Measurements from ENCODE around the gene IL17RE. TPM values are rescaled to one million over a fixed set of nuclear protein-coding genes. Genes with fewer than 3 reads are reported as not detected.
A peak's percentile ranks its signal among the peaks of the same experiment; 100 is the strongest.

The IL17RE gene
- total and polyA plus RNA-seq, 2 of the 13 experiments (the other 11 are each of a cell fraction or from before 2014, with no cell fraction given) = 14.5 to 24.1 TPM

DNA sequence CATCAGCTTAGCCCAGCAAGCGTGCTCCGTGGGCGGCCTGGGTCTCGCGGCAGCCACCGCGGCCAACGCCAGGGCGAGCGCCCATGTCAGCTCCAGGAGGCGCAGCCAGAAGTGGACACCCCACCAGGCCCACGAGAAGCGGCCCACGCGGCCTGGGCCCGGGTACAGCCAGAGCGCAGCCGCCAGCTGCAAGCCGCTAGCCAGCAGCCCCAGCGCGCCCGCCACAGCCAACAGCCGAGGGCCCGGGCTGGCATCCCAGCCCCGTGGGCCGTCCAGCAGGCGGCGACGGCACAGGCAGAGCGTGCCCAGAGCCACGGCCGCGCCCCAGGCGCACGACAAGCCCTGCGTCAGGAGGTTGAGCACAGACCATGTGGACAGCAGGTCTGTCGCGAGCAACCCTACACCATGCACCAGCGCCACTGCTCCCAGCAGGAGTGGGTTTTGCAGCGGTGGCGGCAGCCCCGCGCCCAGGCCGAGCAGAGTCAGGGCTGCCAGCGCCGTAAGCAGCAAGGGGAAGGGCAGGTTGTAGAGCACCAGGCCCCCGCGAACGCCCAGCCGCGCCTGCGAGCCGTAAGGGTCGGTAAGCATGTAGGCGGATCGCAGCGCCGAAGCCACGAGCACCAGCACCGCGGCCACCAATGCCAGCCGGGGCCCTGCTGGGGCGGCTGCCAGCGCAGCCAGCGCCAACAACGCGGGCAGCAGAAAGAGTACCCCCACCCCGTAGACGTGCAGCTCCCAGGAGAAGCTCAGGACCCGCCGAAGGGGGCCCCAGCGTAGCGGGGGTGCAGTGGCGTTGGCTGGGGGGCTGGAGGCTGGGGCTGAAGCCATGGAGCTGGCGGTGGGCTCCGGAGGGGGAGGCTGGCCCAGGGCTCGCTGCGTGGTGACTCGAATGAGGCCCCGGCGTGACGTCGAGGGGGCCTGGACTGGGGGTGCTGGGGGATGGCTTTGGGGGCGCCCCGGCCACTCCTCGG is 44.7 kb downstream of the IL17RE start (continued):
- TF ChIP-seq, protein P1, sequence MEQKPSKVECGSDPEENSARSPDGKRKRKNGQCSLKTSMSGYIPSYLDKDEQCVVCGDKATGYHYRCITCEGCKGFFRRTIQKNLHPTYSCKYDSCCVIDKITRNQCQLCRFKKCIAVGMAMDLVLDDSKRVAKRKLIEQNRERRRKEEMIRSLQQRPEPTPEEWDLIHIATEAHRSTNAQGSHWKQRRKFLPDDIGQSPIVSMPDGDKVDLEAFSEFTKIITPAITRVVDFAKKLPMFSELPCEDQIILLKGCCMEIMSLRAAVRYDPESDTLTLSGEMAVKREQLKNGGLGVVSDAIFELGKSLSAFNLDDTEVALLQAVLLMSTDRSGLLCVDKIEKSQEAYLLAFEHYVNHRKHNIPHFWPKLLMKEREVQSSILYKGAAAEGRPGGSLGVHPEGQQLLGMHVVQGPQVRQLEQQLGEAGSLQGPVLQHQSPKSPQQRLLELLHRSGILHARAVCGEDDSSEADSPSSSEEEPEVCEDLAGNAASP (CRISPR knock-in tag; IDR thresholded peaks at IDR 0.05; ENCODE audit: borderline replicate concordance) = no peak
- TF ChIP-seq ZBTB1 (CRISPR knock-in tag; IDR thresholded peaks at IDR 0.05; ENCODE audit: borderline replicate concordance) = no peak
- TF ChIP-seq, protein P2, sequence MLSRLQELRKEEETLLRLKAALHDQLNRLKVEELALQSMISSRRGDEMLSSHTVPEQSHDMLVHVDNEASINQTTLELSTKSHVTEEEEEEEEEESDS (CRISPR knock-in tag; IDR thresholded peaks at IDR 0.05; ENCODE audit: borderline replicate concordance) = no peak
- peak; percentile 75 for TF ChIP-seq SALL1 (CRISPR knock-in tag; IDR thresholded peaks at IDR 0.05)
- peak; percentile 80; the same call in 1 of the 2 replicates for TF ChIP-seq NCOA1 (CRISPR knock-in tag; IDR thresholded peaks at IDR 0.05)
- TF ChIP-seq ZNF792 (CRISPR knock-in tag; IDR thresholded peaks at IDR 0.05) = peak; percentile 66
- TF ChIP-seq EHMT2 (IDR thresholded peaks at IDR 0.05; ENCODE audit: borderline replicate concordance, low read depth, low read length) = no peak
- TF ChIP-seq, protein P3, sequence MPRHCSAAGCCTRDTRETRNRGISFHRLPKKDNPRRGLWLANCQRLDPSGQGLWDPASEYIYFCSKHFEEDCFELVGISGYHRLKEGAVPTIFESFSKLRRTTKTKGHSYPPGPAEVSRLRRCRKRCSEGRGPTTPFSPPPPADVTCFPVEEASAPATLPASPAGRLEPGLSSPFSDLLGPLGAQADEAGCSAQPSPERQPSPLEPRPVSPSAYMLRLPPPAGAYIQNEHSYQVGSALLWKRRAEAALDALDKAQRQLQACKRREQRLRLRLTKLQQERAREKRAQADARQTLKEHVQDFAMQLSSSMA (CRISPR knock-in tag; IDR thresholded peaks at IDR 0.05) = no peak
- TF ChIP-seq AGO1 (IDR thresholded peaks at IDR 0.05; ENCODE audit: low read depth, low read length, poor library complexity, severe bottlenecking) = no peak
- TF ChIP-seq, protein P4, sequence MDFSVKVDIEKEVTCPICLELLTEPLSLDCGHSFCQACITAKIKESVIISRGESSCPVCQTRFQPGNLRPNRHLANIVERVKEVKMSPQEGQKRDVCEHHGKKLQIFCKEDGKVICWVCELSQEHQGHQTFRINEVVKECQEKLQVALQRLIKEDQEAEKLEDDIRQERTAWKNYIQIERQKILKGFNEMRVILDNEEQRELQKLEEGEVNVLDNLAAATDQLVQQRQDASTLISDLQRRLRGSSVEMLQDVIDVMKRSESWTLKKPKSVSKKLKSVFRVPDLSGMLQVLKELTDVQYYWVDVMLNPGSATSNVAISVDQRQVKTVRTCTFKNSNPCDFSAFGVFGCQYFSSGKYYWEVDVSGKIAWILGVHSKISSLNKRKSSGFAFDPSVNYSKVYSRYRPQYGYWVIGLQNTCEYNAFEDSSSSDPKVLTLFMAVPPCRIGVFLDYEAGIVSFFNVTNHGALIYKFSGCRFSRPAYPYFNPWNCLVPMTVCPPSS (IDR thresholded peaks at IDR 0.05) = no peak
- TF ChIP-seq YEATS2 (CRISPR knock-in tag; IDR thresholded peaks at IDR 0.05; ENCODE audit: borderline replicate concordance) = 0 out of 2 replicates have a peak, but pooled peaks have one; percentile 11
- TF ChIP-seq SP5 (CRISPR knock-in tag; IDR thresholded peaks at IDR 0.05; ENCODE audit: borderline replicate concordance, low read depth) = peak; percentile 21; the same call in 1 of the 2 replicates
- peak; percentile 85; the same call in 1 of the 2 replicates for TF ChIP-seq SATB2 (CRISPR knock-in tag; IDR thresholded peaks at IDR 0.05)
- TF ChIP-seq HMG20A (CRISPR knock-in tag; IDR thresholded peaks at IDR 0.05; ENCODE audit: borderline replicate concordance) = 0 out of 2 replicates have a peak, but pooled peaks have one; percentile 14
- 0 out of 2 replicates have a peak, but pooled peaks have one; percentile 41 for TF ChIP-seq ZNF83 (CRISPR knock-in tag; IDR thresholded peaks at IDR 0.05; ENCODE audit: borderline replicate concordance)
- TF ChIP-seq, protein P5, sequence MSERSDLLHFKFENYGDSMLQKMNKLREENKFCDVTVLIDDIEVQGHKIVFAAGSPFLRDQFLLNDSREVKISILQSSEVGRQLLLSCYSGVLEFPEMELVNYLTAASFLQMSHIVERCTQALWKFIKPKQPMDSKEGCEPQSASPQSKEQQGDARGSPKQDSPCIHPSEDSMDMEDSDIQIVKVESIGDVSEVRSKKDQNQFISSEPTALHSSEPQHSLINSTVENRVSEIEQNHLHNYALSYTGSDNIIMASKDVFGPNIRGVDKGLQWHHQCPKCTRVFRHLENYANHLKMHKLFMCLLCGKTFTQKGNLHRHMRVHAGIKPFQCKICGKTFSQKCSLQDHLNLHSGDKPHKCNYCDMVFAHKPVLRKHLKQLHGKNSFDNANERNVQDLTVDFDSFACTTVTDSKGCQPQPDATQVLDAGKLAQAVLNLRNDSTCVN (CRISPR knock-in tag; IDR thresholded peaks at IDR 0.05; ENCODE audit: borderline replicate concordance) = no peak; the same call in 1 of the 2 replicates
- peak; percentile 85; the same call in 1 of the 2 replicates for TF ChIP-seq ZNF589 (CRISPR knock-in tag; conservative IDR thresholded peaks at IDR 0.05)
- TF ChIP-seq ZNF724P (CRISPR knock-in tag; IDR thresholded peaks at IDR 0.05; ENCODE audit: borderline replicate concordance) = 0 out of 2 replicates have a peak, but pooled peaks have one; percentile 76
- no peak for TF ChIP-seq NFE2 (CRISPR knock-in tag; IDR thresholded peaks at IDR 0.05)
- TF ChIP-seq, protein P6, sequence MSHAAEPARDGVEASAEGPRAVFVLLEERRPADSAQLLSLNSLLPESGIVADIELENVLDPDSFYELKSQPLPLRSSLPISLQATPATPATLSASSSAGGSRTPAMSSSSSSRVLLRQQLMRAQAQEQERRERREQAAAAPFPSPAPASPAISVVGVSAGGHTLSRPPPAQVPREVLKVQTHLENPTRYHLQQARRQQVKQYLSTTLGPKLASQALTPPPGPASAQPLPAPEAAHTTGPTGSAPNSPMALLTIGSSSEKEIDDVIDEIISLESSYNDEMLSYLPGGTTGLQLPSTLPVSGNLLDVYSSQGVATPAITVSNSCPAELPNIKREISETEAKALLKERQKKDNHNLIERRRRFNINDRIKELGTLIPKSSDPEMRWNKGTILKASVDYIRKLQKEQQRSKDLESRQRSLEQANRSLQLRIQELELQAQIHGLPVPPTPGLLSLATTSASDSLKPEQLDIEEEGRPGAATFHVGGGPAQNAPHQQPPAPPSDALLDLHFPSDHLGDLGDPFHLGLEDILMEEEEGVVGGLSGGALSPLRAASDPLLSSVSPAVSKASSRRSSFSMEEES (CRISPR knock-in tag; IDR thresholded peaks at IDR 0.05) = peak; percentile 52; the same call in 1 of the 2 replicates
- peak; percentile 83 for TF ChIP-seq ERF (CRISPR knock-in tag; IDR thresholded peaks at IDR 0.05)
- TF ChIP-seq, protein P7, sequence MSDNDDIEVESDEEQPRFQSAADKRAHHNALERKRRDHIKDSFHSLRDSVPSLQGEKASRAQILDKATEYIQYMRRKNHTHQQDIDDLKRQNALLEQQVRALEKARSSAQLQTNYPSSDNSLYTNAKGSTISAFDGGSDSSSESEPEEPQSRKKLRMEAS (IDR thresholded peaks at IDR 0.05) = peak; percentile 98
- TF ChIP-seq CEBPG (CRISPR knock-in tag; IDR thresholded peaks at IDR 0.05) = no peak

All from HepG2 (cell line).